ENCODE measurements around the gene PRRT1.

- TF ChIP-seq CTCF (conservative IDR thresholded peaks at IDR 0.05; ENCODE audit: low read length), result no peak
- TF ChIP-seq EZH2phosphoT487 (IDR thresholded peaks at IDR 0.05; ENCODE audit: borderline replicate concordance, low read depth, low read length), result no peak
Measured at GRCh38 chr6:32195652-32195901, 43.8 kb upstream of the PRRT1 start.

Measured in OCI-LY7 (cell line).